ENCODE measurements around the gene ERGIC2. TPM values are rescaled to one million over a fixed set of nuclear protein-coding genes. Genes with fewer than 3 reads are reported as not detected.
A peak's percentile ranks its signal among the peaks of the same experiment; 100 is the strongest.

The ERGIC2 gene, protein sequence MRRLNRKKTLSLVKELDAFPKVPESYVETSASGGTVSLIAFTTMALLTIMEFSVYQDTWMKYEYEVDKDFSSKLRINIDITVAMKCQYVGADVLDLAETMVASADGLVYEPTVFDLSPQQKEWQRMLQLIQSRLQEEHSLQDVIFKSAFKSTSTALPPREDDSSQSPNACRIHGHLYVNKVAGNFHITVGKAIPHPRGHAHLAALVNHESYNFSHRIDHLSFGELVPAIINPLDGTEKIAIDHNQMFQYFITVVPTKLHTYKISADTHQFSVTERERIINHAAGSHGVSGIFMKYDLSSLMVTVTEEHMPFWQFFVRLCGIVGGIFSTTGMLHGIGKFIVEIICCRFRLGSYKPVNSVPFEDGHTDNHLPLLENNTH
- 10 to 100 TPM; 30.8 to 55.4 (median 35.9) TPM for total RNA-seq

DNA sequence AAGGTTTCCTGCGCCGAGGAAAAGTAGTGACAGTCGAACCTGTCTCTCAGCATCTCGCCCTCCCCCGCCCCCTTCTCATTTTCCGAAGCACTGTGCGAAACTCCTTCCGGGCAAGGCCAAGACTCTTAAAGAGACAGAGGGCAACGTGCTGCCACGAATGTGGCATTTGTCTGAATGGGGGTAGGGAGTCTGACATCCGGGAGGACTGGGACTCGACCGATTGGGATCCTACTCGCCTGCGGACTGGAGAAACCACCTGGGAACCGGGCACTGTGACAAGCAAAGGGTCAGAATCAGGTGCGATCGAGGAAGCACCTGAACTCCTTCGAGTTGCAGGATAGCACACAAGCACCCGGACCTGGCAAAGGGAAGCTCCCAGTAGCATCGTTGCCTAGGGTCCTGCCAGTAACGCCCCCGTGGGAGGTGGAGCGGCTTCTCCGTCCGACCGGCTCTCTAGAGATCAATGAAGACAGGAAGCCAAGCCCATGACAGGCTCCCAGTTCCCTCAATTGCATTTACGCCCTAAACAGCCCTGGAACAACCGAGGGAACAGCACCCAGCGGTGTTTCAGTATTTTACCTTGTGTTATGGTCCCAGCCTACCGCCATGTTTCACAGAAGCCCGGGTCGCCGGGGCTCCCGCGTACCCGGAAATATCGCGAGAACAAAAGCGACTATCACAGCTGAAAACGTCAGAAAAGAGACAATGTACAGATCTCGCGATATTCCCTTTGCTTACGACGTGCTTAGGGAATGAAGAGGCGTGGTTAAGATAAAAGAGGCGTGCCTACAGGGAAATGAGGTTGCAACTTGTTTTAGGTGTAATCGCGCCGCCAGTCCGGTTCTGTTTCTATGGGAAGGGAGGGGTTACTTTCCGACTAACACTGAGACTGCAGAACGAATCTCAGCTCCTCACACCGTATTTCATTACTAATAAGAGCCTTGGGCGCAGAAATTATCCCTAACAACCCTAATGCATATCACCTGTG is at the start of gene ERGIC2:
Gene ERGIC2, minus strand, starts transcription at position 637 of the 988 bp plus-strand sequence. CDS start 9,539 bp downstream, outside the sequence.
- WGBS, result under 1% methylated on average over 48 of the region's 55 CpGs
- TF ChIP-seq EP300 (IDR thresholded peaks at IDR 0.05) (no peak), POLR2AphosphoS5 (IDR thresholded peaks at IDR 0.05) (peak in 1 of 3 donors; percentile 62), POLR2A (IDR thresholded peaks at IDR 0.05) (peak in 1 of 2 donors; percentile 39)
- H3K9me3 ChIP-seq, result no peaks in the 10 kb centered on the region

DNA sequence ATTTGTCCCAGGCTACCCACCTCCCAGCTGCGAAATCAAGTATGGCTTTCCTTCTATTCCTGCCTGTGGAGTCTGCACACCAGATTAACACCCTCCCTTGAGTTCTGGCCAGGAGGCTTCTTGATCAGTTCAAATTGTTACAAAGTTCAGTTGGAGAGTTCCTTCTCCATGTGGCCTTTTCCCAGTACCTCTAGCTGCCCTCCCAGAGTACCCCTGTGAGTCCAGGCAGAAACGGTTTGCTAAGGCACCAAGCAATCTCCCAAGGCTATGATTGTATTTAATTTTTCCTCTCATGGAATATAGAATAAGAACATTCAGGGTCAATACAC is 49.7 kb upstream of the ERGIC2 start:
- WGBS, result 71% methylated on average over 2 of the region's 2 CpGs
- Histone ChIP-seq H3K4me3 (no peak overlapping the region), H3K4me1 (no peaks in the 10 kb centered on the region), H3K27me3 (no peaks in the 10 kb centered on the region), H3K27ac (no peak overlapping the region), H3K36me3 (no peaks in the 10 kb centered on the region), H3K9me3 (no peaks in the 10 kb centered on the region)
- no peak for DNase-seq (ENCODE audit: low spot score in 2 of 2)
- TF ChIP-seq EP300 (IDR thresholded peaks at IDR 0.05) (no peak), POLR2A (IDR thresholded peaks at IDR 0.05) (no peak)

More for the DNA sequence above, at the start of gene ERGIC2:
- Histone ChIP-seq H3K4me1 (peaks cover 23% of the 10 kb centered on the region), H3K27me3 (no peaks in the 10 kb centered on the region), H3K27ac (peak within 1 kb of the TSS; percentile 94), H3K36me3 (no peaks in the 10 kb centered on the region), H3K4me3 (peak within 1 kb of the TSS; percentile 79)
- DNase-seq (ENCODE audit: low spot score in 2 of 2), result peak; percentile 93

DNA sequence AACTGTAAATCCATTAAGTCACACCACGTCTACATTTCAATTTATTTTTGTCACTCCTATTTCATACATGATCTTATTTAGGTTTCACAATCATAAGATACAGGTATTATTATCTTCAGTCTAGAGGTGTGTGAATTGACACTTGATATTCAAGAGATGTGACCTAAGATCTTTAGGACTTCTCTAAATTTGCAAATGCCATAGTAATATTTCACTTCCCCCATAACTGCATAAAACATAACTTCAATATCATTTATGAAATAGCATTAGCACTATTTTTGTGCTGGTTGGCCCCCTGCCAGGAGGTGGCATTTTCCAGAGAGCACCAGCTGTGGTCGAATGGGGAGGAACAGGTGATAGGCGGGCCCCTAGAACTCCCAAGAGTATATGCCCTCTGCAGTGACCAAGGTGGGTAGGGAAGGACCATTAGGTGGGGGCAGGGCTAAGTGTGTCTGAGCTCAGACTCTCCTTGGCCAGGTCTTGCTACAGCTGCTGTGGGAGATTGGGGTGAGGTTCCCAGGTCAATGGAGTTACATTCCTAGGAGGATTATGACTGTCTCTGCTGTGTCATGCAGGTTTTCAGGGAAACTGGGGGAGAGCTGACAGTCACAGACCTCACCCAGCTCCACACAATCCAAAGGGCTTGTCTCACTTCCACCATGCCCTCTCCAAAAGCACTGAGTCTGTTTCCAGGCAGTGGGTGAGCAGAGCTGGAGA is 49.2 kb upstream of the ERGIC2 start:
- Histone ChIP-seq H3K9me3 (no peaks in the 10 kb centered on the region), H3K27ac (no peak overlapping the region), H3K36me3 (no peaks in the 10 kb centered on the region), H3K4me1 (no peaks in the 10 kb centered on the region), H3K27me3 (no peaks in the 10 kb centered on the region), H3K4me3 (no peak overlapping the region)
- peak in 1 of 2 donors; percentile 42 for DNase-seq (ENCODE audit: low spot score in 2 of 2)
- no peak for TF ChIP-seq POLR2AphosphoS5 (IDR thresholded peaks at IDR 0.05)
- TF ChIP-seq, protein P1, sequence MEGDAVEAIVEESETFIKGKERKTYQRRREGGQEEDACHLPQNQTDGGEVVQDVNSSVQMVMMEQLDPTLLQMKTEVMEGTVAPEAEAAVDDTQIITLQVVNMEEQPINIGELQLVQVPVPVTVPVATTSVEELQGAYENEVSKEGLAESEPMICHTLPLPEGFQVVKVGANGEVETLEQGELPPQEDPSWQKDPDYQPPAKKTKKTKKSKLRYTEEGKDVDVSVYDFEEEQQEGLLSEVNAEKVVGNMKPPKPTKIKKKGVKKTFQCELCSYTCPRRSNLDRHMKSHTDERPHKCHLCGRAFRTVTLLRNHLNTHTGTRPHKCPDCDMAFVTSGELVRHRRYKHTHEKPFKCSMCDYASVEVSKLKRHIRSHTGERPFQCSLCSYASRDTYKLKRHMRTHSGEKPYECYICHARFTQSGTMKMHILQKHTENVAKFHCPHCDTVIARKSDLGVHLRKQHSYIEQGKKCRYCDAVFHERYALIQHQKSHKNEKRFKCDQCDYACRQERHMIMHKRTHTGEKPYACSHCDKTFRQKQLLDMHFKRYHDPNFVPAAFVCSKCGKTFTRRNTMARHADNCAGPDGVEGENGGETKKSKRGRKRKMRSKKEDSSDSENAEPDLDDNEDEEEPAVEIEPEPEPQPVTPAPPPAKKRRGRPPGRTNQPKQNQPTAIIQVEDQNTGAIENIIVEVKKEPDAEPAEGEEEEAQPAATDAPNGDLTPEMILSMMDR (IDR thresholded peaks at IDR 0.05), result no peak
- no peak for TF ChIP-seq EP300 (IDR thresholded peaks at IDR 0.05)
- TF ChIP-seq POLR2A (IDR thresholded peaks at IDR 0.05), result no peak
- 59% methylated on average over 3 of the region's 3 CpGs for WGBS

DNA sequence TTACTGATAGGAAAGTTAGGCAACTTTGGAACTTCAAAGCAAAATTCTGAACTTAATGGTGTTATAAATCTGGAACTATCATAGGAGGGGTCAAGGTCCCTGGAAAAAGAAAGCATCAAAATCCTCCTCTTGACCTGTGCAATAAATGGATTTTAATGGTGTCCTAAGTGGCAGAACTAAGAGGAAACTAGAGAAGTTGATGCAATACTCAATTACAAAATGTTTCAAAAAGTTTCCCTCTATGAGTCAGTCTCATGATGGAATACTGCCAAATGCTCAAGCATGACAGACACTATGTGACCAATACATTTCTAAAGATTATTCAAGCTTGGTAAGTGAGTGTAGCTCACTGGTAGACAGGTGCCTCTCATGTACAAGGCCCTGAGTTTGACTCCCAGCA is 47.7 kb upstream of the ERGIC2 start:
- H3K27me3 ChIP-seq, result no peaks in the 10 kb centered on the region
- no peak for DNase-seq (ENCODE audit: low spot score in 2 of 2)
- no peaks in the 10 kb centered on the region for H3K4me1 ChIP-seq
- H3K27ac ChIP-seq, result no peak overlapping the region
- H3K9me3 ChIP-seq, result no peaks in the 10 kb centered on the region
- no peak overlapping the region for H3K4me3 ChIP-seq
- no peaks in the 10 kb centered on the region for H3K36me3 ChIP-seq
- TF ChIP-seq POLR2AphosphoS5 (IDR thresholded peaks at IDR 0.05) (no peak), POLR2A (IDR thresholded peaks at IDR 0.05) (no peak), EP300 (IDR thresholded peaks at IDR 0.05) (no peak)
- TF ChIP-seq, protein P1 (IDR thresholded peaks at IDR 0.05), result no peak

DNA sequence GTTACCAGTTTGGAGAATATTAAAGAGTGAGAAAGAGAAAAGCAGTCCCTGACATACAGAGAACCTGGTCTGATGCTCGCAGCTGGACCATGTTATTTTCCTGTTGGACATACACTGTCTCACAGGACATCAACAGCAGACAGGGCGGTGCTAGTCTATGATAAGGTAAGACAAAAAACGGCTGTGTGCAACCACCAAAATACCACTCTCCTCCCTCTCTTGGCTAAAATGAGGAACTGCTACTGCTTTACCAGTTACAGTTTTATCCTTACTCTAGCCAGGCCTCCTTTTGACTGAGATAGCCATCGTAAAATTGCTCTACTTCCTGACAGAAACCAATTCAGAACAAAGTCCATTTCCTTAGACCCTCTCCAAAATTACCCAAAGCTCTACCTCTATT is 47.0 kb upstream of the ERGIC2 start:
- no peak overlapping the region for H3K27ac ChIP-seq
- H3K36me3 ChIP-seq, result no peaks in the 10 kb centered on the region
- no peaks in the 10 kb centered on the region for H3K27me3 ChIP-seq
- DNase-seq (ENCODE audit: low spot score in 2 of 2), result no peak
- H3K4me3 ChIP-seq, result no peak overlapping the region
- no peaks in the 10 kb centered on the region for H3K9me3 ChIP-seq
- WGBS, result 61% methylated on average over 4 of the region's 4 CpGs
- no peaks in the 10 kb centered on the region for H3K4me1 ChIP-seq
- no peak for TF ChIP-seq POLR2A (IDR thresholded peaks at IDR 0.05)
- TF ChIP-seq, protein P1 (IDR thresholded peaks at IDR 0.05), result no peak
- no peak for TF ChIP-seq EP300 (IDR thresholded peaks at IDR 0.05)
- TF ChIP-seq POLR2AphosphoS5 (IDR thresholded peaks at IDR 0.05), result no peak

Data from suprapubic skin (tissue), 4 donors.